ENCODE measurements around the gene LRTM2.

GRCh38 chr12:1875608-1876007, 55.2 kb downstream of the LRTM2 start:
- no peak for TF ChIP-seq CTCF (IDR thresholded peaks at IDR 0.05; ENCODE audit: poor library complexity)
- no peak for TF ChIP-seq EZH2 (IDR thresholded peaks at IDR 0.05; ENCODE audit: borderline replicate concordance)
- no peak for TF ChIP-seq EZH2phosphoT487 (IDR thresholded peaks at IDR 0.05; ENCODE audit: low read depth, severe bottlenecking, unreplicated experiment)
